SH-SY5Y (cell line): ENCODE measurements around the gene POLD4.

Experiments used
- GATA2 ChIP-seq: IDR thresholded peaks from 2 replicates; pipeline ENCODE4 v1.6.1; 2011; ENCODE audit warnings: mild to moderate bottlenecking, low read depth, low read length
- GATA3 ChIP-seq: IDR thresholded peaks from 2 replicates; pipeline ENCODE4 v1.6.1; 2011; ENCODE audit warnings: low read depth, mild to moderate bottlenecking, low read length, moderate library complexity

GRCh38 chr11:67345247-67345919 lies 8.0 kb downstream of the POLD4 start:
- TF ChIP-seq GATA3 (no peak), GATA2 (no peak)
